Left cardiac atrium (tissue), 4 donors: ENCODE results near the gene MTFR1L. TPM values are rescaled to one million over a fixed set of nuclear protein-coding genes. Genes with fewer than 3 reads are reported as not detected.
A peak's percentile ranks its signal among the peaks of the same experiment; 100 is the strongest.

Experiments
- ATAC-seq, 2 donors: fragments of 200-7000 bp; cut with Tn5 transposase; one replicate each; pipeline ENCODE4 v1.9.1; 2020; ENCODE audit warnings: mild to moderate bottlenecking in 2 of 2, moderate library complexity in 2 of 2
- DNase-seq: peaks from one replicate; pipeline ENCODE4 v3.0.0-alpha.2; 2020
- intact Hi-C, 2 donors: fragments of 100-400 bp; cut with DNase I; formaldehyde crosslinking; loops; one replicate each; pipeline versions ENCODE4 v1.14.1 to v1.15.1; 2022 to 2023
- total RNA-seq, 2 donors: library from RNA; stranded (reverse); fragmentation: NEBNext Ultra II Directional; extraction: Animal tissue kit (Norgen Biotek cat#: 25700); gene quantifications; one replicate each; pipeline ENCODE4 v1.2.1, GENCODE V29; 2021
- donor health status: DM: no; HTN: yes; CAD: no.
- donor health status: DM: no; HTN: yes; CAD: no; lungs with severe emphysema.
- donor health status: DM: yes; HTN: yes; CAD: no.
- donor health status: Dilated cardiomyopathy.

The MTFR1L gene
- total RNA-seq, 2 donors from 2014 or later: 126 to 139 TPM

DNA sequence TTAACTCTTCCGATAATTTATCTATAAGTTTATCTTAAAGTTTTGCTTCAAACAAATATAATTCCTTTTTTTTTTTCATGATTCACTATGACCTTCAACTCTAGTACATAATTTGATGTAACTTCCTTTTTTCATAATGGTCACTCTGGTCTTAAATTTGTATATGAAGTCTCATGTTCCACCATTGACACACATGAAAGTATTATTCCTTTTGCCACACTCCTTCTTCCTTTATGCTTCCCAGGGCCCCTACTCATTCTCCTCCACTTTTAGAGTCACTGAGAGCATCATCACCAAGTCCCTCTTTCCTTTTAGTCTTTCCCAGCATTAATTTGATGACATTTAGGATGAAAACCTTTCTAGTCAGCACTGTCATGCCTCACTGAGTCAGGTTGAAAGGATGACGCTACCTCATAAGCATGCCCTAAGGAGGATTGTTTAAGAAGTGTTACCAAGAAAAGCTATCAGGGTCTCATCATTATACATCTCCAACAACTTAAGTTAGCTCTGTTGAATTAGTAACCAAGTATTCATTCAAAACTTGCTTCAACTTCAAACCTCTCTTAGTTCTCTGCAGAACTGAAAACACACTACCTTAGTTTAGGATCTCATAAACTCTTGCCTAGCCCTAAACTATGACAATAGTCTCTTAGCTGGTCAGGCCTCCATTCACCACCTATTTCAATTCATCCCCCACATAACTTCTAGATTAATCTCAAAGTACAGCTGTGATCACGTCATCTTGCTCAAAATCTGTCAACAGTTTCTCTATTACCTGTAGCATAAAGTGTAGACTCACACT, 25.0 kb downstream of the MTFR1L start:
- ATAC-seq: no peak
- no peak for DNase-seq
- intact Hi-C loops: no loop called here

DNA sequence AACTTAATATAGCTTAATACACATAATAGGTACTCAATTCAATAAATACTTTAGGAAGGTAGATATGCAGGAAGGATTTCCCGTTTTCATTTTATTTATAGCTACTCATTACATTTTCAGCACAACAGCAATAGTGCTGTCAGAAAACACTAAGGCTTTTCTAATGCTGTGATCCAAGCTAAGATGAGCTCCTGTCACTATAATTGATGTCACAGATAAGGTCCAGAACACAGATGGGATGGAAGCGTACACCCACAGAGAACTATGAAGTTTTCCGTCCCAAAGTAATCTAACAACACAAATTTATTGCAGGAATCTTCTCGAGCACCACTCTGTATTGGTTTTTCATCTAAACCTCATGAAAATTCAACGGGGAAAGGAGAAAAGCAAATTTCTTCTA, 25.9 kb downstream of the MTFR1L start:
- no peak for ATAC-seq
- DNase-seq: no peak

DNA sequence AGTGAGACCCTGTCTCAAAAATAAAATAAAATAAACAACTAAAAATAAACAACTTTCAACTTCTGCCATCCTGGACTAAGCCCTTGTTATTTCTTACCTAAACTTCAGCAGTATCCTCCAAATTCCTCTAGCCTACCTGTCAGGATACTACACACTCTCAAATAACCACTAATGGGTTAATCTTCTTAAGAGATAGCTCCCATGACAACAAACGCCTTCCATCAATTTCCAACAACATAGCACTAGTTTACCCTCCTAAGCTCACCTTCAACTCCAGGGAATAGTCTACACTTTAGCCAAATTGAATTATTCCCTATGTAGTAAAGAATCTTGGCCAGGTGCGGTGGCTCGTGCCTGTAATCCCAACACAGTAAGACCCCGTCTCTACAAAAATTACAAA, 28.2 kb downstream of the MTFR1L start:
- no peak for DNase-seq
- ATAC-seq: no peak
- intact Hi-C loops: no loop called here

More for the DNA sequence above, 25.9 kb downstream of the MTFR1L start:
- intact Hi-C loops: no loop called here

DNA sequence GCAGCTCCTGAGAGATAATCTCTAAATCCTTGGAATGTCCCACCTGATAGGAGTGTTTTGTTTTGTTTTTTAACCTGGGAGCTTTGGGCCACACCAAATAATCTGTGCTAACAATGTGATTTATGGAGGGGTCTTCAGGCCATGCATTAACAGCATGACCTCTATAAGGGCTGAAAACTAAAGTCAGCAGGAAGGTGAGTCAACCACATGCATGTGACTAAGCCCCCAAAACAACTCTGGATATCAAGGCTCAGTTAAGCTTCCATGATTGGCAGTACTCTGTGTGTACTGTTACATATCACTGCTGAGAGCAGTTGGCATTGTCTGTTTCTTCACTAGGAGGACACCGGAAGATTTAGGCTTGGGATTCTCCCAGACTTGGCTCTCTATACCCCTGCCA, 28.8 kb downstream of the MTFR1L start:
- intact Hi-C loops: no loop called here
- DNase-seq (no peak), ATAC-seq (peak in 1 of 2 donors; percentile 48)

DNA sequence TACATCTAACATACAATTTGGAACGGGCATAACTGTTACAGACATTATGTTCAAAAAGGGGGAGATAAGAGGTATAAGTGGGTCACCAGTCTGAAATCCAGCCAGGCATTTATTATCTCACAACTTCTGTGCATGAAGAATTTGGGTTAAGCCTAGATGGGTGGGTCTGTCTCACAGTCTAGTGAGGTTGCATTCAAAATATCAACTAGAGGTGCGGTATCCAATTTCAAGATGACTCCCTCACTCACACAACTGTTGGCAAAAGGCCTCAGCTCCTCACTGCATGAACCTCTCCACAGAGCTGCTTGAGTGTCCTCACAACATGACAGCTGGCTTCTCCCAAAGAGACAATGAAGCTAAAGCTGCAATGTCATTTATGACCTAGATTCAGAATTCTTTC, 34.8 kb downstream of the MTFR1L start:
- DNase-seq: no peak
- ATAC-seq: no peak
- intact Hi-C loops: no loop called here

DNA sequence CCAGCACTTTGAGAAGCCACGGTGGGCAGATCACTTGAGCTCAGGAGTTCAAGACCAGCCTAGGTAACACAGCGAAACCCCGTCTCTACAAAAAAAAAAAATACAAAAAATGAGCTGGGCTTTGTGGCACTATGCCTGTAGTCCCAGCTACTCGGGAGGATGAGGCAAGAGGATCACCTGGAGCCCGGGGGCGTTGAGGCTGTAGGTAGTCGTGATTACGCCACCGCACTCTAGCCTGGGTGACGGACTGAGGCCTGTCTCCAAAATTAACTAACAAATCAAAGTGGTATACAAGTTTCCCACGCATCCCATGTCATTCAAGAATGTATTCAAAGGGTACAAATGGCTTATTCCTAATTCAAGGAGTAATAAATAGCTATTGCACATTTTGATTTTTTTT, 37.1 kb downstream of the MTFR1L start:
- DNase-seq (no peak), ATAC-seq (no peak)
- intact Hi-C loops: no loop called here

DNA sequence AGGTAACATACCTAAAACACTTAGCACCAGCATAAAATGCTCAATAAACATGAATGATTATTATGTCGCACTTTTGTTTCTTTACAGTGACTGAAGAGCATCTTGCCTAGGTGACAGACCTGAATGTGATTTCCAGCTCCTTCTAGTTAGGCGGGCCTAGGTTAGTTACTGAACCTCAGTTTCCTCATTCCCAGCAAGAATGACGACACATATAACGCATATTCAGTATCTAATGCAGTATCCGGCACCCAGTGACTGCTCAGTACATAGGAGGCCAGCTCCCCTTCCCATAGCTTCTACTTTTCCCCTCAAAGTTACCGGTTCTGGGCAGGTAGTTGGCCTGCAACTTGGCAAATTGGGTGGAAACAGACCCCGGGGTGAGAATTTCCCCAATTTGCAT, 38.7 kb downstream of the MTFR1L start:
- intact Hi-C loops: no loop called here
- DNase-seq: no peak
- no peak for ATAC-seq

DNA sequence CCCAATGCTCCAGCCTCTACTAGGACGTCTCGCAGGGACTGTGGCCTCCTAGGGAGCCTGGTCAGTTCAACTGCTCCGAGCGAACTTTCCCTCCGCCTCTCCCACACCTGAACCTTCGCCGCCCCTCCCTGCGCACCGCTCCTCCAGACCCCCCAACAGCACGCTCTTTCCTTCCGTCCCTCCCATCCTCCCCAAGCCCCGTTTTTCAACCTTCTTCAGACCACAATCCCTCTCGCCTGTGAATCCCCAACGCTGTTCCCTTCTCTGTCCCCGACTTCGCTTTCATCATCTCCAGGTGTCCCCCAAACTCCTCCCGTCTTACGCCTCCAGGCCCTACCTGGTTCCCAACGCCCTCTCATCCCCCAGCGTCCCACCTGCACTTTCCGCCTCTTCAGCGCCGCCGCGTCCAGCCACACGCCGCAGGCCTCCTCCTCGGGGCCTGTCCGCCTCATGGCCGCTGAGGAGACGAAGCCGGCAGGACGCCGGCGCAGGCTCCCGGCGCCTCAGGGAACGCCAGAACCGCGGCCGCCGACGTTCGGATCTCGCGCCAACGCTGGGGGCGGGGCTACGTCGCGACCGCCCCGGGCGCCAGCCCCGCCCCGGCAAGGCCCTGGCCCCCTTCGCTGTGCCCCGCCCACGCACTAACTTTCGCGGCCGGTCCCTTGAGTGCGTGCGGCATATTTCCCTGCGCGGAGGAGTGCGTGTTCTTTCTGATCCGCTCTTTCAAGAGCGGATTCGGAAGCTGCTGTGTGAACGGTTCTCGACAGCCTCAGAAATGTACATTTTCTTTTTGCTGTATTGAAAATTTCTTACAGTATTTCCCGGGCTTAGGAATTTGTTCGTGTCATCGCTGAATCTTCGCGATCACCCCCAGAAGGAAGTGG, 39.4 kb downstream of the MTFR1L start, which contains the start of gene AUNIP:
Gene AUNIP (minus strand): TSS at position 552 of the 884 bp plus-strand sequence. CDS start 100 bp downstream, at position 452.
- DNase-seq (peak; percentile 91), ATAC-seq (peak; percentile 98 to 99)
- intact Hi-C loops: no loop called here

DNA sequence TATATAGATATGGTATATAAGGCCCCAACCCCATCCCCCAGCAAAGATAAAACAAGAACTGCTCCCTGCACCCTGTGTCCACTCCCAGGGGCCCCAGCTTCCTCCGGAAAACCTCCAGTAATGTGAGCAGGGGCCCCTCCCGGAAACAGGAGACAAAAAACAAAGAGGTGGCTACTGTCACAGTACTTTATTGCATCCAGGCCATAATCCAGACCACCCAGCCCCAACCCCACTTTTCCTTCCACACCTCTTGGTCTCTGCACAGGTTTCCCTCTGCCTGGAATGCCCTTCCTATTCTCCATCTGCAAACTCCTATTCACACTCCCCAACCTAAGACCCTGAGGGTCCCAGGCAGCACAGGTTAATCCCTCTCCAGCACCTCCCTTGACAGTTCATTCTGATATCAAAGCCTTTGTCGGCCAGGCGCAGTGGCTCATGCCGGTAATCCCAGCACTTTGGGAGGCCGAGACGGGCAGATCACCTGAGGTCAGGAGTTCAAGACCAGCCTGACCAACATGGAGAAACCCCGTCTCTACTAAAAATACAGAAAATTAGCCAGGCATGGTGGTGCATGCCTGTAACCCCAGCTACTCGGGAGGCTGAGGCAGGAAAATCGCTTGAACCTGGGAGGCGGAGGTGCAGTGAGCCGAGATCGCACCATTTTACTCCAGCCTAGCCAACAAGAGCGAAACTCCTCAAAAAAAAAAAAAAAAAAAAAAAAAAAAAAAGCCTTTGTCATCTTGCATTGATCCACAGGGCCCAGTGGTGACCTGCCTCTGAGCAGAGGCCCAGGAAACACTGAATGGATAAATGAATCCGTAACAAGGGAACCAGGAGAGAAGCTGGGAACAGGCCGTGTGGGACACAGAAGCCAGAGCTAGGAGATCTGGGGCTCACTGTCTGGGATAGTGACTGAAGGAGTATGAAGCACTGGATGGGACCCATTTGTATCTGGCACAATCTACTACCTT, 41.8 kb downstream of the MTFR1L start:
- ATAC-seq (no peak), DNase-seq (no peak)
- intact Hi-C loops: no loop called here

DNA sequence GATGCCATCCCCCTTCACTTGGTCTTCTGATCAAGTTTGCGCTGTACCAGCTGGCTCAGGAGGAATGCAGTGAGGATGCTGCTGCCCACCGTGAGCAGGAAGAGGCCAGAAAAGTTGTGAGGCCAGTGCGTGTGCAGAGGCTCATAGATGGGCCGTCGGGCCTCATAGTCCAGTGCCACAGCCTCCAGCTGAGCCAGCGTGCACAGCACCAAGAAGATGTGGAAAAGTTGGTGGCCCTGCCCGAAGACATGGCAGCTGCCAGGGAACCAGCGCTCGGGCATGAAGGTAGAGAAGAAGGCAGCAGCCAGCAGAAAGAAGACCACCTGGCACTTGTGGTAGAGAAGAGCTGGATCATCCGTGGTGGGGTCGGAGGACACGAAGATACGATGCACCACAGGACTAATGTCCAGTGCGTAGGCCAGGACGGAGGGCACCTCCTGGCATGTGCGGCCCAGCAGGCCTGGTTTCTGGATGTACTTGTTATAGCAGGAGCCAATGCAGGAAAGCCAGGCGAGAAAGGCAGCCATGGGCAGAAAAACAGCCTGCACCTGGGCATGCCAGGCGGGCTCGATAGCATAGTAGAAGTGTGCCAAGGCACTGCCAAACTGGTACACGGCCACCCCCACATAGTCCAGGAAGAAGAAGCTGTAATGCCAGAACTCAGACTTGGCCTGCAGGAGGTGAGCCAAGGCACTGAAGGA, 43.2 kb downstream of the MTFR1L start:
- intact Hi-C loops: no loop called here
- ATAC-seq (no peak), DNase-seq (no peak)

DNA sequence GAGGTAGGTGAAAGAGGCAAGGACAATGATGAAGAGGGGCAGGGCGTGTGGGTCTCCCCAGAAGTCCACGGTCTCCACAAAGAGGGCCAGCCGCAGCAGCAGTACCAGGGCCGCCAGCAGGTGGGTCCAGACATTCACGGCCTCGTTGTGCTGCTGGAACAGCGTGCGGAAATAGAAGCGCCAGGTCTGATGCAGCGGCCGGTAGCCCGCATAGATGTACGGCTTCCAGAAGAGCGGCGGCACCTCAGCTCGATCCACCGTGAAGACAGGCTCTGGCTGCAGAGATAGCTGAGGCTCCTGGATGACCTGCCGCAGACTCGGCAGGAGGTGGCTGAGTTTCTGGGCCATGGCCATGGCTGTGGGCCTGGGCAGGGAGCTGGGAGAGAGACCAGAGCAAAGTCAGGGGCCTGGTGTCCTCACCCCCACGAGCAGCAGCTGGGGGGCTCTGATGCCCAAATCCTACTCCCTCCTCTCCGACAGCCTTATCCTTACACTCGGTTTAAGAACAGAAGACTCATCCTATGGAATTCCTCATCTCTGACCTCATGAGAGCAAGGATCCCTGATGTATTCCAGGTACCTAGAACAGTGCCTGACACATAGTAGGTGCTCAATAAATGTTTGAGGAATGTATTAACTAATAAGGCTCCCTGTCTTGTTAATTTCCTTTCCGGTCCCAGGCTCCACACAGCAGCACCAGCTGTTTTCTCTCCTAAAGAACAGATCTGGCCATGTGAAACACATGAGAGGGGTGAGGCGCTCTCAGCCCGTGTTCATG, 43.9 kb downstream of the MTFR1L start:
- intact Hi-C loops: no loop called here
- ATAC-seq: no peak
- DNase-seq: no peak

DNA sequence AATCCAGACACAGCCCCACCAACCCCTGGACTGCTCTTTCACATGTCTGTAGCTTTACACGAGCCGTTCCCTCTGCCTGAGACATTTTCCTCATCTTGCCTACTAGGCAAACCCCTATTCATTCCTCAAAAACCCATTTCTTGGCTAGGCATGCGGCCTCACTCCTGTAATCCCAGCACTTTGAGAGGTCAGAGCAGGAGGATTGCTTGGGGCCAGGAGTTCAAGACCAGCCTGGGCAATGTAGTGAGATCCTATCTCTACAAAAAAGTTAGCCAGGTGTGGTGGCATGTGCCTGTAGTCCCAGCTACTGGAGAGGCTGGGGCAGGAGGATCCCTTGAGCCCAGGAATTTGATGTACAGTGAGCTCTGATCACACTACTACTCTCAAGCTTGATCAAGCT, 44.7 kb downstream of the MTFR1L start:
- no peak for ATAC-seq
- DNase-seq: no peak
- intact Hi-C loops: no loop called here

DNA sequence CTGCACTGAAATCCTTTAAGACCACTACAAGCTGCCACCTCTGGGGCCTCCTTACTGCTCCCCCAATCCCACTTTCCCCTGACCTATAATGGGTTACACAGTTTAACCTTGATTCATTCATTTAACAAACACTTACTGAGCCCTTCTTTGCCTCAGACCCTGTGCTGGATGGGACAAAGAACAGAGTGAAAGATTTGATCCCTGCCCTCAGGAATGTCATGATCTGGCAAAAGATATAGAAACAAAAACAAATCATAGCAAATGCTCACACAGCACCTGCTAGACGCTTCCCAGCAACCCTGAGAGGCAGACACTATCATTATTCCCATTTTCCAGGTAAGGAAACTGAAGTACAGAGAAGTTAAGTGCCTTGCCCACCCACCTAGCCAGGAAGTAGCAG, 46.5 kb downstream of the MTFR1L start:
- ATAC-seq (no peak), DNase-seq (no peak)
- intact Hi-C loops: no loop called here

DNA sequence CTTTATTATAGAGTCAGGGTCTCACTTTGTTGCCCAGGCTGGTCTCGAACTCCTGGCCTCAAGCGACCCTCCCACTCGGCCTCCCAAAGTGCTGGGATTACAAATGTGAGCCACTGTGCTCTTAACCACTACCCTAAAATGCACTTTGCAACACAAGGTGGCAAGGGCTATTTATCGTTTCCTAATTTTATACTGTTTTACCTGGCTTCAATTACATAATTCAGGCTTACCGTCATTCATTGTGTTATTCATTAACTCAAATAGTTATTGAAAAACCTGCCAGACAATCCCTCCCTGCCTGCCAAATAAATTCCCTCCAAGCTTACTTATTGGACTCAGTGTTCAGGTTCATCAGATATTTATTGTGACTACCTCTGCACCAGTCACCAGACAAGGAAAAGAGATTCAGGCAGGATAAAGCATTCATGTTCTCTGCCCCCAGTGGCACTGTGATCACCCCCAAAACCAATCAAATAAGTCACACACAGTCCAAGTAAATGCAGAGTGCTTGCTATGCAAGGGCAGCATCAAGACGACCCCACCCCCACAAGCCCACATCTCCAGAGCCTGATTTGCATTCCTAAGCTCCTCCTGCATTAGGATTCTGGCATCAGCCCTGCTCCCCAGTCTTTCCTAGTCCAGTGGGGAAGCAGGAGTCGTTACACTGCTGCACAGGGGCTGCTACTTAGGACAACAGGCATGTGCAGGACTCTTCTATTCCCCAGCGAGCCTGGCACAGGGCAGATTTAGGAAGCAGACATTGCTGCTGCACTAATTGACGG, 47.6 kb downstream of the MTFR1L start:
- intact Hi-C loops: no loop called here
- ATAC-seq (no peak), DNase-seq (no peak)

DNA sequence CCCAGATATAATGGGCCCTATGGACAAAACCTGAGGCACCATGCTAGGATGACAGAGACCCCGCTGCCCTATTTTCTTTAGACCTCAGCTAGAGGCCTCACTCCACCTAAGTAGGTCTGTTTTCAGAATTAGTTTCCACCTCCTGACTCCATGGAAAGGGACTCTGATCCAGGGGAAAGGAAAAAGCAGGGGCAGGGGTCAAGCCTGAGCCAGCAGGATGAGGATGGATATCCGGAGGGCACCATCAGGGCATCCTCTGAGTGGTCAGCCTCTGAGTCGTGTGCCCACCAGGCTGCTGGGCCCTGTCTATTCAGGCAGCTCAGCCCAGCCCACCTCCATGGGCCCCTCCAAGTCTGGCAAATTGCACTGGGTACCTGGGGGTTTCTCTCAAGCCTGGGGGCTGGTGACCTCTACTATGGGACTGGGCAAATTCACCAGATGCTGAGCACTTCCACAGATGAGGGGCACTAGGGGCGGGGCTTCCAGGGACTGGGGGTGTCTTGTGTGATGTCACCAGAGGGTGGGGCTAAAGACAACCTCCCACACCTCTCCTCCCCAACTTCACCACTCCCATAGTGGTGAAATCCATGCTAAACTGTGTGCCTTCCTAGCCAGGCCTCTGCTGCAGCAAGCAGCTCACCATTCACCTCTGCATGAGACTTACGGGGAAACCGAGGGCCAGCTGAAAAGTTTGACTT, 50.3 kb downstream of the MTFR1L start:
- intact Hi-C loops: no loop called here
- no peak for ATAC-seq

DNA sequence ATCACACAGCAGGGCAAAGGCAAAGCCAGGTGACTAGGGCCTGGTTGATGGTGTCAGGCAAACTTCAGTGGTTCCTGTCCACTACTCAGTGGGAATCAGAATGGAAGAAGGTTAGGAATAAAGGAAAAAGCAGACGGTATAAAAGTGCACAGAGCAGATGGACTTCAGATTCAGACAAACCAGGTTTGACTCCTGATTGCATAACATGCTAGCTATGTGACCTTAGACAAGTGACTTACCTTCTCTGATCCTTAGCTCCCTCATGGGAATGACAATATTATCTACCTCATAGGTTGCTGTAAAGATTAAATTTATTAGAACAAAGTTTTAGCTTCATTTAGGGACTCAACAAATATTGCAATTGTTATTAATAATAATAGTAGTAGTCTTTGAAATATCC, 50.9 kb downstream of the MTFR1L start:
- no peak for DNase-seq
- no peak for ATAC-seq
- intact Hi-C loops: no loop called here

More for the DNA sequence above, 50.3 kb downstream of the MTFR1L start:
- no peak for DNase-seq
